ENCODE data around the gene DSG4.

DSG4 gene

GRCh38 chr18:31430554-31430953, 54.0 kb downstream of the DSG4 start:
- TF ChIP-seq CTCF (IDR thresholded peaks at IDR 0.05): no peak
- no peak overlapping the region for H3K4me3 ChIP-seq
- no peak for DNase-seq (ENCODE audit: low spot score)
- H3K27ac ChIP-seq: no peak overlapping the region

- TF ChIP-seq CTCF (IDR thresholded peaks at IDR 0.05): no peak
- H3K27ac ChIP-seq: no peak overlapping the region
- DNase-seq (ENCODE audit: low spot score): no peak
Observed at GRCh38 chr18:31432316-31432715, 55.7 kb downstream of the DSG4 start.

GRCh38 chr18:31436825-31437224, 60.2 kb downstream of the DSG4 start:
- DNase-seq (ENCODE audit: low spot score): no peak
- no peak for TF ChIP-seq CTCF (IDR thresholded peaks at IDR 0.05)
- H3K4me3 ChIP-seq: no peak overlapping the region
- H3K27ac ChIP-seq: no peak overlapping the region

More at GRCh38 chr18:31432316-31432715, 55.7 kb downstream of the DSG4 start:
- no peak overlapping the region for H3K4me3 ChIP-seq

GRCh38 chr18:31438402-31438801, 61.8 kb downstream of the DSG4 start:
- no peak for DNase-seq (ENCODE audit: low spot score)
- no peak overlapping the region for H3K27ac ChIP-seq
- no peak for TF ChIP-seq CTCF (IDR thresholded peaks at IDR 0.05)
- no peak overlapping the region for H3K4me3 ChIP-seq

GRCh38 chr18:31439807-31440325, 63.3 kb downstream of the DSG4 start:
- no peak for DNase-seq (ENCODE audit: low spot score)
- no peak overlapping the region for H3K27ac ChIP-seq
- no peak overlapping the region for H3K4me3 ChIP-seq
- TF ChIP-seq CTCF (IDR thresholded peaks at IDR 0.05): no peak

GRCh38 chr18:31440787-31441186, 64.2 kb downstream of the DSG4 start:
- DNase-seq (ENCODE audit: low spot score): no peak
- H3K4me3 ChIP-seq: no peak overlapping the region
- no peak for TF ChIP-seq CTCF (IDR thresholded peaks at IDR 0.05)
- H3K27ac ChIP-seq: no peak overlapping the region

GRCh38 chr18:31441493-31441892, 64.9 kb downstream of the DSG4 start:
- no peak for TF ChIP-seq CTCF (IDR thresholded peaks at IDR 0.05)
- Histone ChIP-seq H3K27ac (no peak overlapping the region), H3K4me3 (no peak overlapping the region)
- DNase-seq (ENCODE audit: low spot score): no peak

Data from coronary artery (tissue), 2 donors.